ENCODE measurements around the gene UCP2. TPM values are rescaled to one million over a fixed set of nuclear protein-coding genes. Genes with fewer than 3 reads are reported as not detected.

The UCP2 gene
- total and polyA plus RNA-seq, 9 of the 15 experiments (the other 6 are each of a cell fraction or from before 2014, with no cell fraction given): 19.2 to 216 (median 87.9) TPM

- TF ChIP-seq CBFA2T2 (conservative IDR thresholded peaks at IDR 0.05) (peak; percentile 98), KDM1A (IDR thresholded peaks at IDR 0.05) (peak; percentile 95 to 97), LCOR (CRISPR knock-in tag; IDR thresholded peaks at IDR 0.05) (peak; percentile 98), CC2D1A (IDR thresholded peaks at IDR 0.05) (peak; percentile 95), BCL6 (CRISPR knock-in tag; IDR thresholded peaks at IDR 0.05) (peak; percentile 75; the same call in 1 of the 2 replicates), ZNF212 (CRISPR knock-in tag; IDR thresholded peaks at IDR 0.05) (0 out of 2 replicates have a peak, but pooled peaks have one; percentile 29), ZBED1 (IDR thresholded peaks at IDR 0.05) (peak; percentile 92), ARID4B (CRISPR knock-in tag; IDR thresholded peaks at IDR 0.05) (peak; percentile 55; the same call in 1 of the 2 replicates), BHLHE40 (IDR thresholded peaks at IDR 0.05; ENCODE audit: low read length) (peak; percentile 78), SNRNP70 (optimal IDR thresholded peaks at IDR 0.05; ENCODE audit: low read depth, low read length) (no peak), ZEB2 (IDR thresholded peaks at IDR 0.05) (peak; percentile 26; the same call in 1 of the 2 replicates), CHAMP1 (IDR thresholded peaks at IDR 0.05) (peak; percentile 95), ZNF431 (CRISPR knock-in tag; IDR thresholded peaks at IDR 0.05) (peak; percentile 83), RBBP5 (IDR thresholded peaks at IDR 0.05; ENCODE audit: borderline replicate concordance, insufficient read depth, low read length, poor library complexity, severe bottlenecking) (peak; percentile 61), USF1 (CRISPR knock-in tag; IDR thresholded peaks at IDR 0.05) (0 out of 2 replicates have a peak, but pooled peaks have one; percentile 46), RBM25 (IDR thresholded peaks at IDR 0.05; ENCODE audit: low read depth, low read length, severe bottlenecking) (peak; percentile 83), TRIM28 (IDR thresholded peaks at IDR 0.05) (peak; percentile 81; the same call in 1 of the 2 replicates), TOE1 (IDR thresholded peaks at IDR 0.05; ENCODE audit: borderline replicate concordance) (peak; percentile 77), TOE1 (CRISPR knock-in tag; IDR thresholded peaks at IDR 0.05; ENCODE audit: borderline replicate concordance, low read depth) (no peak), FOXP1 (CRISPR knock-in tag; IDR thresholded peaks at IDR 0.05) (peak; percentile 34; the same call in 1 of the 2 replicates), FOXK1 (CRISPR knock-in tag; IDR thresholded peaks at IDR 0.05; ENCODE audit: borderline replicate concordance) (no peak)
- TF ChIP-seq, protein P1, sequence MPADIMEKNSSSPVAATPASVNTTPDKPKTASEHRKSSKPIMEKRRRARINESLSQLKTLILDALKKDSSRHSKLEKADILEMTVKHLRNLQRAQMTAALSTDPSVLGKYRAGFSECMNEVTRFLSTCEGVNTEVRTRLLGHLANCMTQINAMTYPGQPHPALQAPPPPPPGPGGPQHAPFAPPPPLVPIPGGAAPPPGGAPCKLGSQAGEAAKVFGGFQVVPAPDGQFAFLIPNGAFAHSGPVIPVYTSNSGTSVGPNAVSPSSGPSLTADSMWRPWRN (IDR thresholded peaks at IDR 0.05; ENCODE audit: low read depth): peak; percentile 71
Measured at GRCh38 chr11:74011360-74012073, 28.9 kb upstream of the UCP2 start (continued).

Data from K562 (cell line).